NCI-H1436 (cell line): ENCODE data around the gene MMP25.
"Not testable (repeated sequence)": the region's sequence is repeated elsewhere in the genome, so short reads cannot be mapped to it uniquely, and the experiment has no call there.

Source experiments
- DNase-seq: peaks from one replicate; lab custom pipeline; 2025; lab: John Stamatoyannopoulos, UW

Gene MMP25

DNA sequence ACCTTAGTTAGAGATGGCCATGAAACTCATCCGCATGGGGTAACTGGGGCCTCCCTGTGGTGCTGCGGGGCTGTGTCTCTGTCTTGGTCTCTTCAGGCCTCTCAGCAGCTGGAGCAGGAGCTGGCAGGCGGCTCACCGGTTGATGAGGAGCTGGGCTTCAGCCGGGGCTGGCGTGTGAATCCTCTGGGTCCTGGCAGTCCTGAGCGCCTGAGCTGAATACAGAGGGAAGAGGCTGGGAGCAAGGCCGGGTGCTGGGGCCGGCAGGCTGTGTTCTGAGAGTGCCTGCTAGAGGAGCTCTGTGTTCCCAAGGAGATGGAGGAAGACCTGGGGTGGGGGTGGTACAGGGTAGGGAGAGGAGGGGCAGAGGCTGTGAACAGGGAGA lies 9.4 kb downstream of the MMP25 start:
- not testable (repeated sequence) for DNase-seq

DNA sequence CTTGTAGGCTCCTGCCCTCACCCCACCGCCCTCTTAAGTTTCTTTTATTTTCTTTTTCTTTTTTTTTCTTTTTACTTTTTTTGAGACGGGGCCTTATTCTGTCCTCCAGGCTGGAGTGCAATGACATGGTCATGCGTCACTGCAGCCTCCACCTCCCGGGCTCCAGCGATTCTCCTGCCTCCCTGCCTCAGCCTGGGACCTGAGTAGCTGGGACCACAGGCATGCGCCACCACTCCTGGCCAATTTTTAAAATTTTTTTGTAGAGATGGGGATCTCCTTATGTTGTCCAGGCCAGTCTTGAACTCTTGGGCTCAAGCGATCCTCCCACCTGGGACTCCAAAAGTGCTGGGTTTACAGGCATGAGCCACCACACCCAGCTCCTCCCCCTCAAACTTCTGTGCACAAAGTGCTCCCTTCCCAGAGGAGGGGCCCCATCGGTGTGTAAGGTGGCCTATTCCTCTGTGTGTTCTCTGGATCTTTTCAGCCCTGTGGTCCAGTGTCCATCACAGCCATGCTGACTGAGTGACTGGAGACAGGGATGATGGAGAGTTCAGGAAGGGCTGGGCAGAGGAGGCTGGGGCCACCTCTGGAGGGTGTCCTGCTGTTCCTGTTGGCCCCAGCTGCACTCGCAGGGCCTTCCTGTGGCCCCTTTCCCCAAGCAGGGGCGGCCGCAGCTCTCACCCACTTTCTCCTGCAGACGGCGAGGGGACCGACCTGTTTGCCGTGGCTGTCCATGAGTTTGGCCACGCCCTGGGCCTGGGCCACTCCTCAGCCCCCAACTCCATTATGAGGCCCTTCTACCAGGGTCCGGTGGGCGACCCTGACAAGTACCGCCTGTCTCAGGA lies 10.2 kb downstream of the MMP25 start:
- DNase-seq, result no peak

DNA sequence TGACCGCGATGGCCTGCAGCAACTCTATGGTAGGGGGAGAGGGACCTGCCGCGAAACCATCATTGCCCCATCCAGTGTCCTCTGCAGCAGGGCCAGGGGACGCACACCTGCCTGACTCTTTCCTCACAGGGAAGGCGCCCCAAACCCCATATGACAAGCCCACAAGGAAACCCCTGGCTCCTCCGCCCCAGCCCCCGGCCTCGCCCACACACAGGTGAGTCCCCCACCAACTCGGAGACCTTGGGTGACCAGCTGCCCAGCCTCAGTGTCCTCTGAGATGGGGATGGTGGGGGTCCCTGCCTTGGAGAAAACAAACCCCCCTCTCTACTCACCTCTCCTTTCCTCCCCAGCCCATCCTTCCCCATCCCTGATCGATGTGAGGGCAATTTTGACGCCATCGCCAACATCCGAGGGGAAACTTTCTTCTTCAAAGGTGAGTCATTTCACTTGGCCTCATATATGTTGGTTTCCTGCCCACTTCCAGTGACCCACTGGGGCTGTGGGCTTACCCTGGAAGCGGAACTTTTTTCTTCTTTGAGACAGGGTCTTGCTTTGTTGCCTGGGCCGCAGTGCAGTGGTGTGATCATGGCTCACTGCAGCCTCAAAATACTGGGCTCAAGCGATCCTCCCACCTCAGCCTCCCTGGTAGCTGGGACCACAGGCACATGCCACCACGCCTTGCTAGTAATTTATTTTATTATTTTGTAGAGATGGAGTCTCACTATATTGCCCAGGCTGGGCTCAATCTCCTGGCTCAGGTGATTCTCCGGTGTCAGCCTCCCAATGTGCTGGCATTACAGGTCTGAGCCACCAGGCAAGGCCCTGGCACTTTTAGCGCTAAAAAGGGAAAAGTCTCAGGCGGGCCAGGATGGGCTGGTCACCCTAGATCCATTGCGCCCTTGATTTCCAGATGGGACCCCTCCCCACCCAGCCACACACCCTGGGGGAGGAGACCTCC lies 11.1 kb downstream of the MMP25 start:
- DNase-seq, result no peak

DNA sequence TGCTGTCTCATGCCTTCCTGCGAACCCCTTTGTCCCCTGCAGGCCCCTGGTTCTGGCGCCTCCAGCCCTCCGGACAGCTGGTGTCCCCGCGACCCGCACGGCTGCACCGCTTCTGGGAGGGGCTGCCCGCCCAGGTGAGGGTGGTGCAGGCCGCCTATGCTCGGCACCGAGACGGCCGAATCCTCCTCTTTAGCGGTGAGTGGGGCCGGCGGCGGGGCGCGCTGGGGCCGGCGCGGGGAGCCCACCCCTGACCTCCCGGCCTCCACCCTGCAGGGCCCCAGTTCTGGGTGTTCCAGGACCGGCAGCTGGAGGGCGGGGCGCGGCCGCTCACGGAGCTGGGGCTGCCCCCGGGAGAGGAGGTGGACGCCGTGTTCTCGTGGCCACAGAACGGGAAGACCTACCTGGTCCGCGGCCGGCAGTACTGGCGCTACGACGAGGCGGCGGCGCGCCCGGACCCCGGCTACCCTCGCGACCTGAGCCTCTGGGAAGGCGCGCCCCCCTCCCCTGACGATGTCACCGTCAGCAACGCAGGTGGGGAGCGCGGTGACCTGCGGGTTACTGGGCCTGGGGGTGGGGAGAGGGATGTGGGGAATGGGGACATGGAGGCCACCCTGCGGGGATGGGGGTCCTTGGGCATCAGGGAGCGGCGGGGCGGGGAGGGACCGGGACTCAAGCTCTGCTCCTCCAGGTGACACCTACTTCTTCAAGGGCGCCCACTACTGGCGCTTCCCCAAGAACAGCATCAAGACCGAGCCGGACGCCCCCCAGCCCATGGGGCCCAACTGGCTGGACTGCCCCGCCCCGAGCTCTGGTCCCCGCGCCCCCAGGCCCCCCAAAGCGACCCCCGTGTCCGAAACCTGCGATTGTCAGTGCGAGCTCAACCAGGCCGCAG lies 12.0 kb downstream of the MMP25 start:
- peak; percentile 48 for DNase-seq

DNA sequence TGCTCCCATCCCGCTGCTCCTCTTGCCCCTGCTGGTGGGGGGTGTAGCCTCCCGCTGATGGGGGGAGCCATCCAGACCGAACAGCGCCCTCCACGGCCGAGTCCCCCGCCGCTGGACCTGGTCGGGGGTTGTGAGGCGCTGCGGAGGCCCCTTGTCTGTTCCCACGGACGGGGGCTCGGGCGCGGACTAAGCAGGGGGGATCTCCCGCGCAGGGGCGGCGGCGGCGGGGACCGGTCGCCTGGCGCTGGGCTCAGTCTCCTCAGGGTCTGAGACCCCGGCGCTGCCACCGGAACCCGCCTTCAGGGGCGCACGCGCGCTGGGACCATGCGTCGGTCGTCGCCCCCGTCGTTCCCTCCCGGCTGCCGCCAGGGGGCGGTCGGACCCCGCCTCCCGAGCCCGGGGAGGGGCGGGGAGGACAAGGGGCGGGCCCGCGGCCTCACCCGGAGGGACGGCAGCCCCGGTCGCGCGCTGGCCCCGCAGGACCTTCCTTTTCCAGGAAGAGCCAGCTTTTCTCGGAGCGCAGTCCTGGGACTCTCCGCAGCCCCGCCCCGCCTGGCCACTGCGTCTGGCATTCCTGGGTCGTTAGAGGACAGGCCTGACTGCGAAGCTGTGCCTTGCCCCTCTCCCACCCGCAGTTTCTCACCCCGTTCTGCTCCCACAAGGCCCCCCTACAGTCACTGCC lies 12.8 kb downstream of the MMP25 start:
- peak; percentile 82 for DNase-seq

DNA sequence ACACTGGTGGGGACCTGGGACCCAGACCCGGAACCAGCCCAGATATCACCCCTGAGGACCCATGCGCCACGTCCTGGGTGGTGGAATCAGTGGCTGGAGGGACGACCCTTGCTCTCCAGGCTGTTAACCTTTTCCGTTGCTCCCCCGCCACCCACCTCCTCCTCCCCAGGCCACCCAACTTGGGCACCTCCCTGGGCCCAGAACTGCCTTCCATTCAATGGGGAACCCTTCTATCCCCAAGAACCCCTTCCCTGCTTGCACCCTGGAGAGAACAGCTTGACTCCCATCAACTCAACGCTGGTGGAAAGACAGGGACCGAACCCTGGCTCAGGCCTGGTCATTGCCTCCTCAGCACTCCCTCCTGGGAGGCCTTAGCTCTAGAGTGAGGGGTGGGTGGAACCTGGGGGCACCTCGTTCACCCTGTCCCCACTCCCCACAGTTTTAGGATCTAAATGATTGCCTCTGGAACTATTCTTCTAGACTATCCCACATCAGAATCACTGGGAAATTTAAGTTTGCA lies 13.4 kb downstream of the MMP25 start:
- DNase-seq, result no peak

DNA sequence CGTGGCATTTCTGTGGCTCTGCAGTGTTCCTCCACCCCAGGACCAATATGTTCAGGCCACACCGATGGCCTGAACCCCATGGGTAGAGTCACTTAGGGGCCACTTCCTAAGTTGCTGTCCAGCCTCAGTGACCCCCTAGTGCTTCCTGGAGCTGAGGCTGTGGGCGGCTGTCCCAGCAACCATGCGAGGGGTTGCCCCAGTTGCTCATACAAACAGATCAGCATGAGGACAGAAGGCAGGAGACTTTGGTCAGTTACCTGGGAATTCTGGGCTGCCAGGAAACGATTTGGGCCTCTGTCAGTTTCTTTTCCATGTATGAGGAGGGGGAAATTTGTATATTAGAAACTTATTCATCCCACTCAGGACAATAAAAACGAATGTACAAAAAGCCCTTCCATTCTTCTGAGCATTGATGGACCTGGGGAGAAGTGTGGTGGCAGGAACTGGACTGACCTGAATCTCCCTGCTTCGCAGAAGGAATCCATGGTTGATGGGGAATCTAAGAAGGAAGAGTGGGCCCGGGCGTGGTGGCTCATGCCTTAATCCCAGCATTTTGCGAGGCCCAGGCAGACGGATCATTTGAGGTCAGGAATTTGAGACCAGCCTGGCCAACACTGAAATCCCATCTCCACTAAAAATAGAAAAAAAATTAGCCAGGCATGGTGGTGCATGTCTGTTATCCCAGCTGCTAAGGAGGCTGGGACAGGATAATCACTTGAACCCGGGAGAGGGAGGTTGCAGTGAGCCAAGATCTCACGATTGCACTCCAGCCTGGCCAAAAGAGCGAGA lies 14.2 kb downstream of the MMP25 start:
- DNase-seq, result no peak

DNA sequence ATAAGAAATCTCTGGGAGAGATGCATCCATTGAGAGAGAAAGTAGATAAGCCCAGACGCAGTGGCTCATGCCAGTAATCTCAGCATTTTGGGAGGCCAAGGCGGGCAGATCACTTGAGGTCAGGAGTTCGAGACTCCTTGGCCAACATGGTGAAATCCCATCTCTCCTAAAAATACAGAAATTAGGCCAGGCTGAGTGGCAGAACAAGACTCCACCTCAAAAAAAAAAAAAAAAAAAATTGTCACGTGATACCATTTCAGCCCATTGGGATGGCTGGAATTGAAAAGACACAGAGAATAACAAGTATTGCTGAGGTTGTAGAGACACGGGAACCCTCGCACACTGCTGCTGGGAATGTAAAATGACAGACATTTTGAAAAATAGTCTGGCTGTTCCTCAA lies 16.2 kb downstream of the MMP25 start:
- DNase-seq, result no peak

DNA sequence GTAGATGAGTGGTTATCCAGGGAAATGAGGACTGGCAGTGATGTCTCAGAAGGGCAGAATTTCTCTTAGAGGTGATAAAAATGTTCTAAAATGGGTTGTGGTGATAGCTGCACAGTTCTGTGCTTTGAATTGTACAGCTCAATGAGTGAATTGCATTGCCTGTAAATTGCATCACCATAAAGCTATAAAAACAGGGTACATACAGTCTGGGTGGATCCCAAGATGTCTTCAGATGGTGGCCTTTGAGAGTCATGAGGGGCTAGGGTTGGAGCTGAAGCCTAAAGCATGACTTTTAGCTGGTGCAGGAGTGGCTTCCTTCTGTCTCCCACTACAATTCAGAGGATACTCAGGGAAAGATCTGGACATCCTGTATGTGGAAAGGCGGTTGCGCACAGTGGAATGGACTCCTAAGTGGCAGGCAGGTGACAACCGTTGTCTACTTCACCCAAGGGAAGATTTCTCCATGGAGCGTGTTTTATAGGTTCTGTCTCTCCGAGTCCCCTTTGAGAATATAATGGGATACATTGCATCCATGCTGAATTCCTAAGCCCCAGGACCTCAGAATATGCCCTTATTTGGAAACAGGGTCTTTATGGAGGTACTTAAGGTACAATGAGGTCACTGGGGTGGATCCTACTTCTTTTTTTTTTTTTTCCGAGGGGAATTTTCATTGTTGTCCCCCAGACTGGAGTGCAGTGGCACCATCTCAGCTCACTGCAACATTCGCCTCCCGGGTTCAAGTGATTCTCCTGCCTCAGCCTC lies 17.4 kb downstream of the MMP25 start:
- DNase-seq, result no peak

DNA sequence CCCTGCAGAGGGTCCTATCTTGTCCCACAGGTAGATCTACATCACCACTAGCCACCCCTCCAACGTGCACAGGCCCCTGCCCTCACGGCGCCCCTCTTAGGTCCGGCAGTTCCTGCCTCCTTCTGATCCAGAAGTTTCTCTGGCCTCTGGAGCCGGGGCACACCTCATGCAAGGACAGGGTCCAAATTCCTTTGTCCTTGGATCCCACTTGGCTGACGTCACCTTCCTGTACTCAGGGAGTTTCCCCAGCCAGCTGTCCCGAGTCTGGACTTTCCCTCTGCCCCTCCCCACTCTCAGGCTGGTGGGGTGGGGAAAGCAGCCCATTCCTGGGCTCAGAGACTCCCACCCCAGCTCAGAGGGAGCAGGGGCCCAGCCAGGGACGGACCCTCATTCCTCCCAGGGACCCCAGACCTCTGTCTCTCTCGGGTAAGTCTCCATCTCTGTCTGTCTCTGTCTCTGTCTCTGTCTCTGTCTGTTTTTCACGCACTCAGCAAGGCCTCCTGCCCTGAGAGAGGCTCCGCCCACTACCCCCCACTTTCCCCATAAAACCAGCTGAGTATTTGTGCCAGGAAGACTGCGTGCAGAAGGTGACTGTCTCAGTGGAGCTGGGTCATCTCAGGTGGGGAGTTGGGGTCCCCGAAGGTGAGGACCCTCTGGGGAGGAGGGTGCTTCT lies 18.8 kb downstream of the MMP25 start, which contains the start of gene IL32:
TSS of gene IL32 (plus strand) at position 572 of the 673 bp plus-strand sequence. CDS start 172 bp downstream, outside the sequence.
- no peak for DNase-seq

DNA sequence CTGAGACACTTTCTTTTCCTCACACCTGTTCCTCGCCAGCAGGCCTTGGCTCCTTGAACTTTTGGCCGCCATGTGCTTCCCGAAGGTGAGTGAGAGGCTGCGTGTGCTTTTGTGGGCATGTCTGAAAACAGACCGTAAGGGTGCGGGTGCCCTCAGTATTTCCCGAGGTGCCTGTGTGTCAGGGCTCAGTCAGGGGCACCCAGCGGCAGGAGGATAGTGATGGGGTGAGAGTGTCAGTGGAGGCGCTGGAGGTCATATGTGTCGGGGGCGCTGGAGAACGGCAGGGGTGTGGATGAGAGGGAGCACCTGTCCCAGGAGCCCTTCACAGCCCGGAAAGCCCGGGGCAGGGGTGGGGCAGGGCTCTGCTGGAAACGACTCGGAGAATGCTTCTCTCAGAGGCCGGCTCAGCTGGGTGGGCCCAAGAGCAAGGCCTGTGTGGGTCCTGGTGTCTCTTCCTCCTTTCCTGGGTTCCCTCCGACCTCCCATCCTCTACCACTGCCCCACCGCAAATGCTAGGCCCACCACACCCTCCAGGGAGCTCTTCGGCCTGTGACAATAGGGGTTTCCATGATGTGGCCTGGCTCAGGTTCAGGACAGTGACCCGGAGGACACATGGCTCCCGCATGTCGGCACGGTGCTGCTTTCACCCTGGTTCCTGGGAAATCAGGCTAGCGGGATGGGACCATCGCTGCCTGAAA lies 19.5 kb downstream of the MMP25 start:
- no peak for DNase-seq

DNA sequence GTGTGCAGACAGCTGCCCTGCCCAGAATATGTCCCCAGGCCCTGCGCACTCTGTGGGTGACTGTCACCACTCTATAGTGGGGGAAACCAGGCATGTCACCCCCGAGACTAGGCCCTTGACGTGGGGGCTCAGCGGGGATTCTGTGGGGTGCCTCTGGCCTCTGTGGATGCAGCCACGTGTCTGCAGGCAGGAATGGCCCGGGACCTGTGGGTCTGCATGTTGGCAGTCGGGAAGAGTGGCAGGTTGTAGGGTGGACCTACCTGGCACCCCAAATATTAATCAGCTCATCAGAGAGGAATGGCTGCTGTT lies 20.0 kb downstream of the MMP25 start:
- no peak for DNase-seq

DNA sequence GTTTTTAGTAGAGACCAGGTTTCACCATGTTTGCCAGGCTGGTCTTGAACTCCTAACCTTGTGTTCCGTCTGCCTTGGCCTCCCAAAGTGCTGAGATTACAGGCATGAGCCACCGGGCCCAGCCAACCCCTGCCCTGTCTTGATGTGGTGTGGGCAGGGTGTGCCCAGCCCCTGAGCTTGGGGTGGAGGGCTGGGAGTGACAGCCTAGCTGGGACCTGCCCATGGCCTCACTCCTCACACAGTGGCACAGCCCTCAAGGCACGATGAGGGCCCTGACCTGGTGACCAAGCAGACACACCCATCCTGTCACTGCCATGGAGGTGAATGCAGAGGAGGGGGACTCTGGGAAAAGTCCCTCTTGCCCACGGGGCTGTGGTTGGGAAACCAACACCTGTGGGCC lies 22.1 kb downstream of the MMP25 start:
- no peak for DNase-seq

DNA sequence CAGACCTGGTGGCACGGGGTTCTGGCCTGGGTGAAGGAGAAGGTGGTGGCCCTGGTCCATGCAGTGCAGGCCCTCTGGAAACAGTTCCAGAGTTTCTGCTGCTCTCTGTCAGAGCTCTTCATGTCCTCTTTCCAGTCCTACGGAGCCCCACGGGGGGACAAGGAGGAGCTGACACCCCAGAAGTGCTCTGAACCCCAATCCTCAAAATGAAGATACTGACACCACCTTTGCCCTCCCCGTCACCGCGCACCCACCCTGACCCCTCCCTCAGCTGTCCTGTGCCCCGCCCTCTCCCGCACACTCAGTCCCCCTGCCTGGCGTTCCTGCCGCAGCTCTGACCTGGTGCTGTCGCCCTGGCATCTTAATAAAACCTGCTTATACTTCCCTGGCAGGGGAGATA lies 22.8 kb downstream of the MMP25 start:
- DNase-seq, result not testable (repeated sequence)

DNA sequence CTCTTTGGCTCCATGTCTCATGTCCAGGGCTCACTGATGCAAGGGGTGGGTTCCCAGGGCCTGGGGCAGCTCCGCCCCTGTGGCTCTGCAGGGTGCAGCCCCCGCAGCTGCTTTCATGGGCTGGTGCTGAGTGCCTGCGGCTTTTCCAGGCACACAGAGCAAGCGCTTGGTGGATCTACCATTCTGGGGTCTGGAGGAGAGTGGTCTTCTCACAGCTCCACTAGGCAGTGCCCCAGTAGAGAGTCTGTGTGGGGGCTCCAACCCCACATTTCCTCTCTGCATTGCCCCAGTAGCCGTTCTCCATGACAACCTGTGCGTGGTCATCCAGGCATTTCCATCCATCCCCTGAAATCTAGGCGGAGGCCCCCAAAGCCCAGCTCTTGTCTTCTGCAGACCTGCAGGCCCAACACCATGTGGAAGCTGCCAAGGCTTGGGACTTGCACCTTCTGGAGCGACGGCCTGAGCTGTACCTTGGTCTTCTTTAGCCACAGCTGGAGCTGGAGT lies 24.3 kb downstream of the MMP25 start:
- DNase-seq, result no peak

DNA sequence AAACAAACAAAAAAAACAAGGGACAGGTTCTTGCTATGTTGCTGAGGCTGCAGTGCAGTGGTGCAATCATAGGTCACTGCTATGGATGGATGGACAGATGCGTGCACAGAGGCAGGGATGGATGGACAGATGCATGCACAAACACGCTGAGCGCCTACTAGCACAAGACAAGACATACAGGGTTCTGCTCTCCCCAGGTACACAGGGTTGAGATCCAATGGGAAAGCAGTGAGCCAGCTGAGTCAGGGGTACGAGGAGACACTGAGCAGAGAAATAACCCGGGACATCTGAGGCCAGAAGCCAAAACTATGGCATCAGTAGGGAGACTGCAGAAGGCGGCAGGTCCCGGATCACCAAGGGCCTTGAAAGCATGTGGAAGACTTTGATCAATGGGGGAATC lies 25.3 kb downstream of the MMP25 start:
- DNase-seq, result no peak

DNA sequence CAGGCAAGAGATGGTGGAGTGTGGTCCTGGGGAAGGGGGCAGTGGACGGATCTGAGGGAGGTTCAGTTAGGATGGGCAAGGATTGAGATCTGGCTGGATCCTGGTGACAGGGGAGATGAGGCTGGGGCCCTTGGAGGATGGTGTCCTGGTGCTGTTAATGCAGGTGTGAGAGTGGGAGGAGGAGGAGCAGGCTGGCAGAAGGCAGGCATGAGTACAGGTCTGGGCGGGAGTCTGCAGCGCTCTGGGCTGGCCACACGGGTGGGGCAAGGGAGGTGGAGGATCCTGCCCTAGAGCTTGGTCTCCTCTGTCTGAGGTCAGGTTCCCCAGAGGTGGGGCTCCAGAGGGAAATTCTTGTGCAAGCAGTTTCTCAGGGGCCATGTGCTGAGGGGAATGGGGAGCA lies 25.8 kb downstream of the MMP25 start:
- not testable (repeated sequence) for DNase-seq

DNA sequence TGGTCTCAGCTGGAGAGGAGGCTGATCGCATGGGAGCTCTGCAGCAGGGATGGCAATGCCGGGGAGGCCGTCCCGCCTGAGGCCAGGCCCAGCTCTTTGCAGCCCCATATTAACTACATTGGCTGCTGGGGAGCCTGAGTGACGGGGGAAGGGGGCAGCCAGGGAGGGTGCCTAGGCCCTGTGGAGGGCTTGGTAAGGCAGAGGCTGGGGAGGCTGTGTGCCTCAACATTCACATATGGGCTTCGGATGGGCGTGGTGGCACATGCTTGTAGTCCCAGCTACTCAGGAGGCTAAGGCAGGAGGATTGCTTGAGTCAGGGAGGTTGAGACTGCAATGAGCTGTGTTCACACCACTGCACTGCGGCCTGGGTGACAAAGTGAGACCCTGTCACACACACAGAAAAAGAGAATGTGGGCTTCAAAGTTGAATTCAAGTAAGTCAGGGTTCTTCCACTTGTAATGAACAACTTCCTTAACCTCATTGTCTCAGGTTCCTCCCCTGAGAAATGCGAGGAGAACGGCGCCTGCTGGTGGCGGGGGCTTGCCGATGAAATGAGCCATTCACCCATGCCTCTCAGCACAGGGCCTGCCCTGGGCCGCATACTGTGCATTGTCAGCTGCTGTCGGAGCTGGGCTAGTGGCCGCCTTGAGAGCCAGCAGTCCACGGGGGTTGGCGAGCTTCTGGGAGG lies 26.4 kb downstream of the MMP25 start:
- not testable (repeated sequence) for DNase-seq
